Activated naive CD4-positive, alpha-beta T cell treated with anti-CD3 and anti-CD28 coated beads, Interleukin-2, amount 50 U/mL, for 16 hours (primary cell): Measurements from ENCODE around the gene DYNLT1.
A peak's percentile ranks its signal among the peaks of the same experiment; 100 is the strongest.
"Not testable (repeated sequence)": the region's sequence is repeated elsewhere in the genome, so short reads cannot be mapped to it uniquely, and the experiment has no call there.

Source experiments
- DNase-seq: peaks from one replicate; pipeline ENCODE4 v3.0.0-alpha.2; 2020

DYNLT1 gene

GRCh38 chr6:158644231-158645063 is at the start of gene DYNLT1:
TSS of gene DYNLT1 (minus strand) at chr6:158644743. CDS start at chr6:158644708, 35 bp downstream.
- peak; percentile 85 for DNase-seq

GRCh38 chr6:158688860-158689259 is 44.3 kb upstream of the DYNLT1 start:
- no peak for DNase-seq

- DNase-seq, result no peak
Measured at GRCh38 chr6:158687506-158687905, 43.0 kb upstream of the DYNLT1 start.

- DNase-seq, result no peak
Measured at GRCh38 chr6:158686791-158687381, 42.3 kb upstream of the DYNLT1 start.

- no peak for DNase-seq
Measured at GRCh38 chr6:158686311-158686710, 41.8 kb upstream of the DYNLT1 start.

GRCh38 chr6:158684745-158685324 is 40.3 kb upstream of the DYNLT1 start:
- DNase-seq, result no peak

GRCh38 chr6:158684311-158684710 is 39.8 kb upstream of the DYNLT1 start:
- no peak for DNase-seq

GRCh38 chr6:158680481-158680880 is 35.9 kb upstream of the DYNLT1 start:
- DNase-seq, result no peak

- no peak for DNase-seq
Measured at GRCh38 chr6:158680015-158680414, 35.5 kb upstream of the DYNLT1 start.

- DNase-seq, result no peak
Measured at GRCh38 chr6:158677906-158678578, 33.5 kb upstream of the DYNLT1 start.

- DNase-seq, result not testable (repeated sequence)
Measured at GRCh38 chr6:158677094-158677493, 32.6 kb upstream of the DYNLT1 start.

GRCh38 chr6:158674342-158675131 is 30.0 kb upstream of the DYNLT1 start:
- no peak for DNase-seq

- DNase-seq, result no peak
Measured at GRCh38 chr6:158672726-158673125, 28.2 kb upstream of the DYNLT1 start.

- DNase-seq, result not testable (repeated sequence)
Measured at GRCh38 chr6:158672119-158672518, 27.6 kb upstream of the DYNLT1 start.

GRCh38 chr6:158669145-158670035 is 24.8 kb upstream of the DYNLT1 start:
- DNase-seq, result no peak

GRCh38 chr6:158668707-158669103 is 24.2 kb upstream of the DYNLT1 start:
- DNase-seq, result no peak

GRCh38 chr6:158667360-158667981 is 22.9 kb upstream of the DYNLT1 start:
- no peak for DNase-seq

- no peak for DNase-seq
Measured at GRCh38 chr6:158666628-158667359, 22.3 kb upstream of the DYNLT1 start.

- DNase-seq, result no peak
Measured at GRCh38 chr6:158665332-158665731, 20.8 kb upstream of the DYNLT1 start.

- DNase-seq, result no peak
Measured at GRCh38 chr6:158663625-158664165, 19.2 kb upstream of the DYNLT1 start.
